Measurements from ENCODE around the gene DCLK3.

Gene DCLK3

GRCh38 chr3:36705015-36705414 lies 59.3 kb downstream of the DCLK3 start:
- no peak for TF ChIP-seq CTCF (IDR thresholded peaks at IDR 0.05)

- no peak for TF ChIP-seq CTCF (IDR thresholded peaks at IDR 0.05)
These were observed 60.1 kb downstream of the DCLK3 start for GRCh38 chr3:36704280-36704679.

GRCh38 chr3:36701249-36701572 lies 63.1 kb downstream of the DCLK3 start:
- peak; percentile 13; the same call in 1 of the 2 replicates for TF ChIP-seq CTCF (IDR thresholded peaks at IDR 0.05)

- TF ChIP-seq CTCF (IDR thresholded peaks at IDR 0.05) = peak; percentile 90
These were observed 63.7 kb downstream of the DCLK3 start for GRCh38 chr3:36700537-36701248.

- no peak for TF ChIP-seq CTCF (IDR thresholded peaks at IDR 0.05)
These were observed 66.0 kb downstream of the DCLK3 start for GRCh38 chr3:36698314-36698713.

- peak; percentile 41; the same call in 1 of the 2 replicates for TF ChIP-seq CTCF (IDR thresholded peaks at IDR 0.05)
These were observed 66.9 kb downstream of the DCLK3 start for GRCh38 chr3:36697229-36698001.

GRCh38 chr3:36696799-36697198 lies 67.6 kb downstream of the DCLK3 start:
- no peak for TF ChIP-seq CTCF (IDR thresholded peaks at IDR 0.05)
